Heart right ventricle (tissue), 16 donors: ENCODE data around the gene ARL6IP1. TPM values are rescaled to one million over a fixed set of nuclear protein-coding genes. Genes with fewer than 3 reads are reported as not detected.
A peak's percentile ranks its signal among the peaks of the same experiment; 100 is the strongest.

Source experiments
- ATAC-seq, 8 donors: fragments of 200-7000 bp; cut with Tn5 transposase; one replicate each; pipeline ENCODE4 v1.9.1; 2020; ENCODE audit warnings: mild to moderate bottlenecking in 8 of 8, moderate library complexity in 8 of 8, moderate number of reproducible peaks in 1 of 8
- DNase-seq, 2 donors: peaks; one replicate each; pipeline ENCODE4 v3.0.0-alpha.2; 2020
- H3K27ac ChIP-seq, 10 donors: fragments of 200-600 bp; sonication (generic) in 2 of 10; one replicate each; pipeline versions ENCODE4 v1.5.0 to v1.8.0; 2020 to 2022; ENCODE audit warnings: mild to moderate bottlenecking in 3 of 10
- H3K27me3 ChIP-seq, 7 donors: fragments of 200-600 bp; one replicate each; pipeline ENCODE4 v1.8.0; 2021 to 2022; ENCODE audit warnings: mild to moderate bottlenecking in 2 of 7
- H3K36me3 ChIP-seq, 9 donors: fragments of 200-600 bp; sonication (generic) in 1 of 9; one replicate each; pipeline versions ENCODE4 v1.5.0 to v1.8.0; 2020 to 2022; ENCODE audit warnings: mild to moderate bottlenecking in 2 of 9
- H3K4me1 ChIP-seq, 9 donors: fragments of 200-600 bp; sonication (generic) in 1 of 9; one replicate each; pipeline versions ENCODE4 v1.5.0 to v1.8.0; 2020 to 2022; ENCODE audit warnings: mild to moderate bottlenecking in 4 of 9
- H3K4me3 ChIP-seq, 10 donors: fragments of 200-600 bp; sonication (generic) in 2 of 10; one replicate each; pipeline versions ENCODE4 v1.5.0 to v1.8.0; 2020 to 2022; ENCODE audit warnings: mild to moderate bottlenecking in 7 of 10, moderate library complexity in 2 of 10
- H3K9me3 ChIP-seq, 11 donors: fragments of 200-600 bp in 10 of 11; sonication (generic) in 2 of 11; one replicate each; pipeline versions ENCODE4 v1.5.0 to v1.8.0; 2013 to 2022; ENCODE audit warnings: mild to moderate bottlenecking in 2 of 11, control low read depth in 1 of 11, moderate library complexity in 1 of 11
- CTCF ChIP-seq, 9 donors: fragments of 200-600 bp; sonication (generic) in 2 of 9; IDR thresholded peaks; one replicate each; pipeline versions ENCODE4 v1.5.0 to v1.8.0; 2021 to 2022; ENCODE audit warnings: antibody characterized with exemption in 9 of 9, mild to moderate bottlenecking in 5 of 9, moderate library complexity in 1 of 9
- WGBS, 2 donors: extraction: QIAGEN DNeasy Blood & Tissue Kit; methylation state at CpG; one replicate each; pipeline ENCODE4 v1.1.7; 2013; ENCODE audit warnings: inconsistent platforms in 1 of 2; 5-methylcytosine and 5-hydroxymethylcytosine counted together
- intact Hi-C, 10 donors: fragments of 100-400 bp; cut with DNase I; formaldehyde crosslinking; loops; one replicate each; pipeline versions ENCODE4 v1.11.1 to v1.14.2; 2022
- polyA plus RNA-seq, 2 donors: library from polyadenylated mRNA; stranded (reverse); fragments of 200-250 nt; gene quantifications; one replicate each; pipeline ENCODE4 v1.2.3, GENCODE V29; 2013
- total RNA-seq, 10 donors: library from RNA; stranded (reverse); fragmentation: NEBNext Ultra II Directional in 3 of 10; extraction: Animal tissue kit (Norgen Biotek cat#: 25700) in 3 of 10; gene quantifications; one replicate each; pipeline versions ENCODE4 v1.2.1 to v1.2.4, GENCODE V29; 2021 to 2023
- donor health status: Arrhythmogenic right ventricular cardiomyopathy.
- donor health status: ischemic (EF 13 %, LVEDD 7.1; RV severe dilation, severe dysfunction).
- donor health status: healthy with polysubstance abuse.
- donor health status: DM: no; HTN: yes; CAD: no.
- donor health status: DM: no; HTN: no; CAD: no.
- donor health status: ischemic (EF 25% LVEDD 6.9; RV normal size, moderate dysfunction).
- donor health status: ischemic (EF 25% LVEDD 5.7; RV mildly dilated, moderate dysfunction).
- donor health status: healthy.
- donor health status: DM: yes; HTN: yes; CAD: no.
- donor health status: Ischemic cardiomyopathy.
- donor health status: ischemic (EF 35%, LVEDD 5.7; RV mildly dilated, moderate dysfunction).
- donor health status: nonischemic (EF 11% LVEDD 7.7; RV severe dilation, severe dysfunction).
- donor health status: DM: yes; HTN: yes; CAD: no.
- donor health status: PGD.
- donor health status: ischemic (EF 29% LVEDD 5.4; RV normal size, mild dysfunction).
- donor health status: nonischemic (EF 23%, LVEDD 6.1; RV moderate dilation, normal function).

ARL6IP1 gene
- total and polyA plus RNA-seq, 12 donors, result 18.6 to 46.6 (median 22.0) TPM

- Histone ChIP-seq H3K4me1 (peaks cover 0 to 57% (median 47%) of the 10 kb centered on the region in 9 donors), H3K4me3 (peak overlapping the region; percentile 73 to 97 (median 88)), H3K27me3 (no peaks in the 10 kb centered on the region), H3K27ac (peak overlapping the region in 8 of 10 donors; percentile 77 to 91 (median 84)), H3K36me3 (peaks cover 0 to 79% (median 60%) of the 10 kb centered on the region in 9 donors), H3K9me3 (no peaks in the 10 kb centered on the region)
- no peak for ATAC-seq
- no peak for TF ChIP-seq CTCF (IDR thresholded peaks at IDR 0.05)
- 8 to 9% methylated on average over 20 of the region's 20 CpGs for WGBS, 2 donors
- no peak for DNase-seq
- intact Hi-C loops, result no loop called here
Measured at GRCh38 chr16:18788828-18789514, 12.4 kb downstream of the ARL6IP1 start.

GRCh38 chr16:18784917-18785623, 16.3 kb downstream of the ARL6IP1 start:
- peaks cover 0 to 68% (median 56%) of the 10 kb centered on the region in 9 donors for H3K36me3 ChIP-seq
- ATAC-seq (no peak), DNase-seq (no peak)
- 60 to 64% methylated on average over 8 of the region's 8 CpGs for WGBS, 2 donors
- peaks cover 0 to 59% (median 47%) of the 10 kb centered on the region in 9 donors for H3K4me1 ChIP-seq
- H3K4me3 ChIP-seq, result no peak overlapping the region
- no peak overlapping the region for H3K27ac ChIP-seq
- no peaks in the 10 kb centered on the region for H3K9me3 ChIP-seq
- intact Hi-C loops, result no loop called here
- no peaks in the 10 kb centered on the region for H3K27me3 ChIP-seq
- no peak for TF ChIP-seq CTCF (IDR thresholded peaks at IDR 0.05)

GRCh38 chr16:18783430-18784341, 17.7 kb downstream of the ARL6IP1 start:
- Histone ChIP-seq H3K4me3 (no peak overlapping the region), H3K4me1 (peaks cover 0 to 52% (median 41%) of the 10 kb centered on the region in 9 donors), H3K27me3 (no peaks in the 10 kb centered on the region), H3K36me3 (peaks cover 0 to 65% (median 55%) of the 10 kb centered on the region in 9 donors), H3K27ac (no peak overlapping the region), H3K9me3 (no peaks in the 10 kb centered on the region)
- intact Hi-C loops, result no loop called here
- ATAC-seq (no peak), DNase-seq (no peak)
- 78 to 84% methylated on average over 17 of the region's 17 CpGs for WGBS, 2 donors
- no peak for TF ChIP-seq CTCF (IDR thresholded peaks at IDR 0.05)
